BJ (cell line): ENCODE data around the gene RAD51B. TPM values are rescaled to one million over a fixed set of nuclear protein-coding genes. Genes with fewer than 3 reads are reported as not detected.

Source experiments
- CTCF ChIA-PET: fragments of 350-600 bp; formaldehyde crosslinking; extraction: SDS; loops from one replicate; lab custom pipeline; 2021; ENCODE audit warnings: antibody characterized with exemption, inconsistent platforms; lab: Yijun Ruan, JAX
- POLR2A ChIA-PET: fragments of 300-600 bp; sonication (Branson Sonifier 250); formaldehyde crosslinking; extraction: SDS; loops from one replicate; lab custom pipeline; 2021; ENCODE audit warnings: antibody characterized with exemption; lab: Charles Lee
- DNase-seq: peaks from one replicate; pipeline ENCODE4 v3.0.0-alpha.2; 2011; ENCODE audit warnings: low read depth
- H3K27me3 ChIP-seq: 2 replicates; pipeline ENCODE4 v1.6.0; 2011; ENCODE audit warnings: low read length; ENCODE audit not compliant: control insufficient read depth, insufficient read depth
- H3K36me3 ChIP-seq: 2 replicates; pipeline ENCODE4 v1.5.1; 2011; ENCODE audit warnings: low read length; ENCODE audit not compliant: control insufficient read depth, insufficient read depth
- H3K4me3 ChIP-seq: 2 replicates; pipeline ENCODE4 v1.5.1; 2011; ENCODE audit warnings: low read depth, mild to moderate bottlenecking, control low read depth, low read length
- CTCF ChIP-seq: IDR thresholded peaks from 2 replicates; pipeline ENCODE4 v1.5.1; 2011; ENCODE audit warnings: low read depth, mild to moderate bottlenecking, control low read depth, inconsistent platforms, low read length, moderate library complexity; ENCODE audit not compliant: insufficient read depth
- polyA plus RNA-seq: library from polyadenylated mRNA; depleted of rRNA; stranded (reverse); fragments of >200 nt; gene quantifications from 2 replicates; pipeline ENCODE4 v1.2.3, GENCODE V29; 2011

The RAD51B gene
- polyA plus RNA-seq, 1 experiment: 5.6 TPM

GRCh38 chr14:68421116-68421515, 601.5 kb downstream of the RAD51B start:
- no peaks in the 10 kb centered on the region for H3K27me3 ChIP-seq
- no peak for DNase-seq
- no peak for TF ChIP-seq CTCF
- ChIA-PET POLR2A (no interaction called here), CTCF (interaction anchor here (1.3 kb wide), 1 partner anchor 10 kb away, joined by 4 read pairs; no protein-coding TSS in a partner anchor)
- H3K4me3 ChIP-seq: no peak overlapping the region
- no peaks in the 10 kb centered on the region for H3K36me3 ChIP-seq

- no peaks in the 10 kb centered on the region for H3K36me3 ChIP-seq
- no peak overlapping the region for H3K4me3 ChIP-seq
- H3K27me3 ChIP-seq: no peaks in the 10 kb centered on the region
- POLR2A ChIA-PET: no interaction called here
- CTCF ChIA-PET: no interaction called here
- DNase-seq: no peak
- TF ChIP-seq CTCF: no peak
These were observed 604.1 kb downstream of the RAD51B start for GRCh38 chr14:68423686-68424085.

GRCh38 chr14:68424443-68425172, 605.0 kb downstream of the RAD51B start:
- ChIA-PET CTCF (interaction anchor here (0.6 kb wide), 1 partner anchor 400 kb away, joined by 3 read pairs; no protein-coding TSS in a partner anchor), POLR2A (no interaction called here)
- TF ChIP-seq CTCF: no peak
- Histone ChIP-seq H3K4me3 (no peak overlapping the region), H3K27me3 (no peaks in the 10 kb centered on the region), H3K36me3 (no peaks in the 10 kb centered on the region)
- no peak for DNase-seq

GRCh38 chr14:68426661-68427549, 607.3 kb downstream of the RAD51B start:
- ChIA-PET POLR2A (no interaction called here), CTCF (interaction anchor here (1.1 to 1.4 kb wide), 2 partner anchors 9 to 178 kb away, joined by 3 to 4 read pairs; no protein-coding TSS in a partner anchor)
- DNase-seq: no peak

More at GRCh38 chr14:68426661-68427549, 607.3 kb downstream of the RAD51B start:
- Histone ChIP-seq H3K27me3 (no peaks in the 10 kb centered on the region), H3K36me3 (no peaks in the 10 kb centered on the region), H3K4me3 (no peak overlapping the region)
- no peak for TF ChIP-seq CTCF
